Measurements from ENCODE around the gene C4A. TPM values are rescaled to one million over a fixed set of nuclear protein-coding genes. Genes with fewer than 3 reads are reported as not detected.

The C4A gene
- total and polyA plus RNA-seq, 2 of the 8 experiments (the other 6 are each of a cell fraction or from before 2014, with no cell fraction given), result 0.62 to 2.4 TPM

DNA sequence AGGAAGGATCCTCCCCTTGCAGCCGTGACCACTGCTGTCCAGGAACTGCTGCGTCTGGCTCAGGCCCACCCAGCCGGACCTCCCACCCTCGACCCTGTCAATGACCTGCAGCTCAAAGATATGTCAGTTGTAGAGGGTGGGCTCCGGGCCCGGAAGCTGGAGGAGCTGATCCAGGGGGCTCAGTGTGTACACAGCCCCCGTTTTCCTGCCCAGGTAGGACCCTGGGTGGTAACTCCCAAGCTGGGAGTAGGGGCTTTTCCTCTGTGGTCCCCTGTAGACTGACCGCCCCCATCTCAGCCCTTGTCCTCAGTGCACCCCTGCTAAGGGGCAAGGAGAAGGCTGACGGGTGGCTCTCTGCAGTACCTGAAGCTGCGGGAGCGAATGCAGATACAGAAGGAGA is 13.5 kb upstream of the C4A start:
- no peak overlapping the region for H4K8ac ChIP-seq (ENCODE audit: extremely low read depth, insufficient read depth, low read length)
- no peak overlapping the region for H2AFZ ChIP-seq (ENCODE audit: low read length)
- H3K27me3 ChIP-seq (replicated peaks in 1 of 4; ENCODE audit: control insufficient read depth in 3 of 4, extremely low read depth in 1 of 4, insufficient read depth in 3 of 4, low read length in 3 of 4), result no peaks in the 10 kb centered on the region; a peak in 1 of 7 replicates
- no peak overlapping the region for H2BK120ac ChIP-seq (replicated peaks; ENCODE audit: low read depth, low read length)
- POLR2A ChIA-PET (ENCODE audit: partially characterized antibody), result interaction anchor here (0.6 to 15.3 kb wide), 4 partner anchors 12 to 219 kb away, joined by 3 to 279 read pairs (median 4); partner anchors contain the start of genes EHMT2, NELFE and SKIC2
- no peak overlapping the region for H3K18ac ChIP-seq (ENCODE audit: extremely low read depth, low read length)
- peaks cover 0 to 9% (median 5%) of the 10 kb centered on the region in 4 experiments; a peak in 5 of 7 replicates for H3K4me1 ChIP-seq (replicated peaks in 1 of 4; ENCODE audit: control insufficient read depth in 3 of 4, insufficient read depth in 4 of 4, low read length in 3 of 4)
- H2BK5ac ChIP-seq (ENCODE audit: low read depth, low read length), result no peak overlapping the region
- peaks cover 0 to 6% of the 10 kb centered on the region in 2 experiments; a peak in 1 of 4 replicates for H3K79me2 ChIP-seq (ENCODE audit: control insufficient read depth in 1 of 2, insufficient read depth in 2 of 2, low read length in 2 of 2)
- FAIRE-seq, result no peak
- no peak overlapping the region for H3K4me2 ChIP-seq (ENCODE audit: insufficient read depth in 1 of 2, low read depth in 2 of 2, low read length in 2 of 2)
- no peak overlapping the region for H2AK5ac ChIP-seq (ENCODE audit: low read depth, low read length)
- peaks cover 13 to 51% (median 40%) of the 10 kb centered on the region in 4 experiments for H3K36me3 ChIP-seq (ENCODE audit: control insufficient read depth in 2 of 4, insufficient read depth in 4 of 4, low read length in 3 of 4)
- no peak overlapping the region for H3K9ac ChIP-seq (replicated peaks in 1 of 4; ENCODE audit: extremely low read depth in 1 of 4, low read depth in 3 of 4, low read length in 3 of 4)
- H4K5ac ChIP-seq (ENCODE audit: insufficient read length, low read depth, low read length), result no peak overlapping the region
- peaks cover 13% of the 10 kb centered on the region for H3K23me2 ChIP-seq (ENCODE audit: low read depth, low read length)
- WGBS, 2 experiments (ENCODE audit: extremely low coverage in 1 of 2, insufficient coverage in 1 of 2, insufficient read length in 1 of 2, insufficient replicate concordance in 2 of 2, low coverage in 1 of 2, low lambda C conversion rate in 2 of 2, missing lambda C conversion rate in 1 of 2), result 98% methylated on average over 11 of the region's 11 CpGs; no CpG with 5 or more reads in 1 of the 2 experiments
- no peak for DNase-seq (ENCODE audit: low read depth in 1 of 2, low spot score in 2 of 2)
- no peak overlapping the region for H2BK20ac ChIP-seq (ENCODE audit: low read length)
- H4K91ac ChIP-seq (replicated peaks; ENCODE audit: insufficient read length, low read length), result no peak overlapping the region
- no peak overlapping the region for H3K56ac ChIP-seq (replicated peaks; ENCODE audit: insufficient read length, low read depth, low read length)
- no peak overlapping the region for H3K23ac ChIP-seq (ENCODE audit: insufficient read length)
- no peak overlapping the region for H2BK12ac ChIP-seq (ENCODE audit: low read depth, low read length)
- H3K9me3 ChIP-seq (ENCODE audit: insufficient read depth in 2 of 2, low read depth in 1 of 2, low read length in 1 of 2), result no peaks in the 10 kb centered on the region
- H3K4me3 ChIP-seq (ENCODE audit: extremely low read depth in 1 of 4, insufficient read depth in 2 of 4, low read depth in 3 of 4, low read length in 4 of 4), result no peak overlapping the region
- no peak overlapping the region for H2BK15ac ChIP-seq (ENCODE audit: low read length)
- no peak overlapping the region for H3K14ac ChIP-seq (ENCODE audit: insufficient read length)
- peaks cover 4% of the 10 kb centered on the region; the same call in 1 of the 2 replicates for H3K79me1 ChIP-seq (ENCODE audit: low read depth, low read length)
- no peak overlapping the region for H3K27ac ChIP-seq (ENCODE audit: low read depth, low read length)
- CTCF ChIA-PET (ENCODE audit: partially characterized antibody), result interaction anchor here (0.6 to 10.2 kb wide), 3 partner anchors 10 to 372 kb away, joined by 3 to 84 read pairs (median 3); partner anchors contain the start of genes NELFE and SKIC2
- H3K4ac ChIP-seq (replicated peaks; ENCODE audit: insufficient read length, low read depth, low read length), result no peak overlapping the region
- peaks cover 0 to 3% of the 10 kb centered on the region in 2 experiments for H4K20me1 ChIP-seq (replicated peaks in 1 of 2; ENCODE audit: control insufficient read depth in 1 of 2, insufficient read depth in 2 of 2, low read length in 2 of 2)
- TF ChIP-seq HDAC6 (IDR thresholded peaks at IDR 0.05; ENCODE audit: low read depth, low read length), result no peak
- TF ChIP-seq BACH1 (IDR thresholded peaks at IDR 0.05; ENCODE audit: low read length), result no peak
- no peak for TF ChIP-seq EGR1 (IDR thresholded peaks at IDR 0.05; ENCODE audit: borderline replicate concordance, low read depth, low read length)
- no peak for TF ChIP-seq TCF12 (IDR thresholded peaks at IDR 0.05; ENCODE audit: low read depth, low read length)
- no peak for TF ChIP-seq SIX5 (IDR thresholded peaks at IDR 0.05; ENCODE audit: low read depth, low read length)

Measured in H1 (cell line).